Liver (tissue), 3 donors: Measurements from ENCODE around the gene GPHN.

Experiments used
- HNF4A ChIP-seq, 2 donors: conservative IDR thresholded peaks; 2 replicates each; pipeline ENCODE4 v1.6.1; 2016; ENCODE audit warnings: antibody characterized with exemption in 2 of 2, mild to moderate bottlenecking in 2 of 2
- RAD21 ChIP-seq, 2 donors: IDR thresholded peaks; 2 replicates each; pipeline ENCODE4 v1.6.1; 2016; ENCODE audit warnings: antibody characterized with exemption in 2 of 2, mild to moderate bottlenecking in 2 of 2
- TF ChIP-seq, protein P1 (sequence below): fragments of 150-350 bp; IDR thresholded peaks from 2 replicates; pipeline ENCODE4 v1.5.1; 2017; ENCODE audit warnings: improper control_type of control experiment, low read depth, low read length; ENCODE audit not compliant: missing input control
- donor health status: healthy.
- donor health status: healthy.

DNA sequence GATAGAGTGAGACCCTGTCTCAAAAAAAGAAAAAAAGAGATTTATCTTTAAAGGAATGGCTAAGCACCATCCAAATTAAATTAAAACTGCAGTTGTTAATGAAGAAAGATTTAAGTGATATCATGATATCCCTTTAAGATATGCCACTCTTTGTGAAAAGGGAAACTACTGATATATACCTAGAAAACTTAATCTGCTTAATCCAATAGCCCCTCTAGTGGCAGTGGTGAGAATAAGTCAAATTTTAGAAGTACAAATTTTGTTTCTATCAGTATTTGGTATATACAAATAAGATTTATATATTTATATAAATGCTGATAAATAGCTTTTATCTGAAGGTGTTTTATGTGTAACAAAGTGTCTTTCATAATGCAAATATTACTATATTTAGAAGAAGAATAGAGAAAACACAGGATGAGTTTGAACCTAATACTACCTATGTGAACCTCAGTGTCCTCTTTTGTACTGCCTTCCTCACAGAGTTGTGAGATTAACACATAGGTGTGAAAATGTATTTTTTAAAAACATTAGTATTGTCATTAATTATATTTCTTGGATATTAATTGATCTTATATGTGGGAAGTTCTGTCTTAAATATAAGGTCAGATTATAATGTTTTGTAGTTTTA lies 629.9 kb downstream of the GPHN start:
- TF ChIP-seq, protein P1, sequence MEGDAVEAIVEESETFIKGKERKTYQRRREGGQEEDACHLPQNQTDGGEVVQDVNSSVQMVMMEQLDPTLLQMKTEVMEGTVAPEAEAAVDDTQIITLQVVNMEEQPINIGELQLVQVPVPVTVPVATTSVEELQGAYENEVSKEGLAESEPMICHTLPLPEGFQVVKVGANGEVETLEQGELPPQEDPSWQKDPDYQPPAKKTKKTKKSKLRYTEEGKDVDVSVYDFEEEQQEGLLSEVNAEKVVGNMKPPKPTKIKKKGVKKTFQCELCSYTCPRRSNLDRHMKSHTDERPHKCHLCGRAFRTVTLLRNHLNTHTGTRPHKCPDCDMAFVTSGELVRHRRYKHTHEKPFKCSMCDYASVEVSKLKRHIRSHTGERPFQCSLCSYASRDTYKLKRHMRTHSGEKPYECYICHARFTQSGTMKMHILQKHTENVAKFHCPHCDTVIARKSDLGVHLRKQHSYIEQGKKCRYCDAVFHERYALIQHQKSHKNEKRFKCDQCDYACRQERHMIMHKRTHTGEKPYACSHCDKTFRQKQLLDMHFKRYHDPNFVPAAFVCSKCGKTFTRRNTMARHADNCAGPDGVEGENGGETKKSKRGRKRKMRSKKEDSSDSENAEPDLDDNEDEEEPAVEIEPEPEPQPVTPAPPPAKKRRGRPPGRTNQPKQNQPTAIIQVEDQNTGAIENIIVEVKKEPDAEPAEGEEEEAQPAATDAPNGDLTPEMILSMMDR, result peak; percentile 19
- TF ChIP-seq RAD21 (IDR thresholded peaks at IDR 0.05) (peak; percentile 63 to 66), HNF4A (conservative IDR thresholded peaks at IDR 0.05) (no peak)
